DOHH2 (cell line): ENCODE results near the gene APOL3.
"Not testable (repeated sequence)": the region's sequence is repeated elsewhere in the genome, so short reads cannot be mapped to it uniquely, and the experiment has no call there.

Source experiments
- H3F3A ChIP-seq: fragments of 200-600 bp; sonication (generic), shearing (Covaris generic); 2 replicates; pipeline ENCODE4 v1.6.0; 2016; ENCODE audit warnings: antibody characterized with exemption, mild to moderate bottlenecking; ENCODE audit not compliant: control insufficient read depth, insufficient read depth
- H3K27ac ChIP-seq: fragments of 200-600 bp; sonication (generic); 2 replicates; pipeline ENCODE4 v1.5.1; 2014; ENCODE audit warnings: low read depth, mild to moderate bottlenecking, low read length, moderate library complexity
- H3K27me3 ChIP-seq: fragments of 200-600 bp; sonication (generic); 2 replicates; pipeline ENCODE4 v1.6.1; 2014; ENCODE audit warnings: mild to moderate bottlenecking, low read length, mixed read lengths; ENCODE audit not compliant: control insufficient read depth
- H3K36me3 ChIP-seq: fragments of 200-600 bp; sonication (generic); 2 replicates; pipeline ENCODE4 v1.6.1; 2014; ENCODE audit warnings: mild to moderate bottlenecking, low read length, moderate library complexity, mixed read lengths; ENCODE audit not compliant: control insufficient read depth
- H3K4me1 ChIP-seq: fragments of 200-600 bp; sonication (generic); 2 replicates; pipeline ENCODE4 v1.6.1; 2014; ENCODE audit warnings: mild to moderate bottlenecking, low read length, mixed read lengths; ENCODE audit not compliant: control insufficient read depth
- H3K4me2 ChIP-seq: fragments of 200-600 bp; sonication (generic); 2 replicates; pipeline ENCODE4 v1.6.0; 2014; ENCODE audit warnings: mild to moderate bottlenecking, low read length, moderate library complexity
- H3K4me3 ChIP-seq: fragments of 200-600 bp; sonication (generic); 2 replicates; pipeline ENCODE4 v1.5.1; 2014; ENCODE audit warnings: mild to moderate bottlenecking, low read length, mixed read lengths
- H3K79me2 ChIP-seq: fragments of 200-600 bp; sonication (generic); 2 replicates; pipeline ENCODE4 v1.6.1; 2014; ENCODE audit warnings: mild to moderate bottlenecking, low read length, mixed read lengths; ENCODE audit not compliant: control insufficient read depth
- H3K9me2 ChIP-seq: fragments of 200-600 bp; sonication (generic); replicated peaks from 2 replicates; pipeline ENCODE4 v1.6.1; 2014; ENCODE audit warnings: mild to moderate bottlenecking, low read length, mixed read lengths; ENCODE audit not compliant: control insufficient read depth
- H3K9me3 ChIP-seq: fragments of 200-600 bp; sonication (generic); 2 replicates; pipeline ENCODE4 v1.6.1; 2014; ENCODE audit warnings: antibody characterized with exemption, low read length, mixed read lengths; ENCODE audit not compliant: control insufficient read depth, insufficient read depth
- H4K20me1 ChIP-seq: fragments of 200-600 bp; sonication (generic); 2 replicates; pipeline ENCODE4 v1.6.0; 2014; ENCODE audit warnings: low read depth, mild to moderate bottlenecking, antibody characterized with exemption, low read length, moderate library complexity; ENCODE audit not compliant: control insufficient read depth, insufficient read depth
- EZH2phosphoT487 ChIP-seq: fragments of 200-600 bp; sonication (generic); IDR thresholded peaks from 2 replicates; pipeline ENCODE4 v1.6.1; 2017; ENCODE audit warnings: borderline replicate concordance, mild to moderate bottlenecking, antibody characterized with exemption, low read length, moderate library complexity, mixed read lengths
- TF ChIP-seq, protein P1 (sequence below): fragments of 200-600 bp; sonication (generic); IDR thresholded peaks from one replicate; pipeline ENCODE4 v1.5.1; 2014; ENCODE audit warnings: antibody characterized with exemption, mild to moderate bottlenecking, low read depth, low read length; ENCODE audit not compliant: poor library complexity, severe bottlenecking

Gene APOL3

DNA sequence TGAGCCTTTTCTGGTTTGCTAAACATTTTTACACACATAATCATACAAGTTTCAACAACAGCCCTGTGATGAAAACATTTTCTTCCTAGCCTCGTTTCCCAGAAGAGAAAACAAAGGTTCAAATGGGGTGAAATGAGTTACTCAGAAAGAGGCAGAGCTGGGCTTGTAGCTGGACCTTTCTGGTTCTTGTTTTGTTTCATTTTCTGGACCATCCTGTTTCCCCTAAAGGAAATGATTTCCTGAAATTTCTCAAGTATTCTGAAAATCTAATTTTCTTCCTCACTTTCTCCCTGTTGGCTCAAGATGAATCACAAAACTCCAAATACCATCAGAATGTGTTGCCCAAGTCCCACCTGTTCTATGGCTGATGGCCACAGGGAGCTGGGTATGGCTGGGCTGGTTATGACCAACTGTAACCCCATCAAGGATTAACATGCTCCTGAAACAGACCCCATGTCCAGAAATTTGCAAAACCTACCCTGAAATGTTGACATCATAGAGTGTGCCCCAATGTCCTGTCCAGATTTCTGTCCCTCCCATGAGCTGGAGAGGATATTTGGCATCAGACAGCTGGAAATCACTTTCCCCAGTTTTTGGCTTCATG lies 47.7 kb upstream of the APOL3 start:
- no peak overlapping the region for H3K27ac ChIP-seq
- H3K36me3 ChIP-seq = no peaks in the 10 kb centered on the region
- TF ChIP-seq EZH2phosphoT487 = no peak
- TF ChIP-seq, protein P1, sequence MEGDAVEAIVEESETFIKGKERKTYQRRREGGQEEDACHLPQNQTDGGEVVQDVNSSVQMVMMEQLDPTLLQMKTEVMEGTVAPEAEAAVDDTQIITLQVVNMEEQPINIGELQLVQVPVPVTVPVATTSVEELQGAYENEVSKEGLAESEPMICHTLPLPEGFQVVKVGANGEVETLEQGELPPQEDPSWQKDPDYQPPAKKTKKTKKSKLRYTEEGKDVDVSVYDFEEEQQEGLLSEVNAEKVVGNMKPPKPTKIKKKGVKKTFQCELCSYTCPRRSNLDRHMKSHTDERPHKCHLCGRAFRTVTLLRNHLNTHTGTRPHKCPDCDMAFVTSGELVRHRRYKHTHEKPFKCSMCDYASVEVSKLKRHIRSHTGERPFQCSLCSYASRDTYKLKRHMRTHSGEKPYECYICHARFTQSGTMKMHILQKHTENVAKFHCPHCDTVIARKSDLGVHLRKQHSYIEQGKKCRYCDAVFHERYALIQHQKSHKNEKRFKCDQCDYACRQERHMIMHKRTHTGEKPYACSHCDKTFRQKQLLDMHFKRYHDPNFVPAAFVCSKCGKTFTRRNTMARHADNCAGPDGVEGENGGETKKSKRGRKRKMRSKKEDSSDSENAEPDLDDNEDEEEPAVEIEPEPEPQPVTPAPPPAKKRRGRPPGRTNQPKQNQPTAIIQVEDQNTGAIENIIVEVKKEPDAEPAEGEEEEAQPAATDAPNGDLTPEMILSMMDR = no peak

GRCh38 chr22:36206255-36206654 lies 45.7 kb upstream of the APOL3 start:
- no peaks in the 10 kb centered on the region for H3K79me2 ChIP-seq
- H4K20me1 ChIP-seq = no peaks in the 10 kb centered on the region
- no peaks in the 10 kb centered on the region for H3F3A ChIP-seq
- H3K9me3 ChIP-seq = peaks cover 3% of the 10 kb centered on the region; the same call in 1 of the 2 replicates
- H3K27ac ChIP-seq = no peak overlapping the region
- H3K27me3 ChIP-seq = peaks cover 3% of the 10 kb centered on the region; the same call in 1 of the 2 replicates
- H3K4me2 ChIP-seq = no peak overlapping the region
- no peaks in the 10 kb centered on the region for H3K9me2 ChIP-seq
- H3K36me3 ChIP-seq = no peaks in the 10 kb centered on the region
- no peak overlapping the region for H3K4me3 ChIP-seq
- TF ChIP-seq, protein P1 = no peak
- no peak for TF ChIP-seq EZH2phosphoT487
- peaks cover 23% of the 10 kb centered on the region for H3K4me1 ChIP-seq

More for the DNA sequence above, 47.7 kb upstream of the APOL3 start:
- Histone ChIP-seq H3K79me2 (no peaks in the 10 kb centered on the region), H4K20me1 (no peaks in the 10 kb centered on the region), H3K4me1 (peaks cover 26% of the 10 kb centered on the region), H3K4me2 (no peak overlapping the region), H3F3A (no peaks in the 10 kb centered on the region), H3K9me3 (peaks cover 3% of the 10 kb centered on the region; the same call in 1 of the 2 replicates), H3K27me3 (peaks cover 6% of the 10 kb centered on the region; the same call in 1 of the 2 replicates), H3K9me2 (no peaks in the 10 kb centered on the region), H3K4me3 (no peak overlapping the region)

GRCh38 chr22:36205573-36205972 lies 45.0 kb upstream of the APOL3 start:
- H3K4me1 ChIP-seq = peaks cover 16% of the 10 kb centered on the region
- H3K9me2 ChIP-seq, H3K9me3 ChIP-seq, H3K36me3 ChIP-seq, H3K79me2 ChIP-seq, H3K4me3 ChIP-seq, H3K4me2 ChIP-seq, H4K20me1 ChIP-seq, H3K27ac ChIP-seq, H3K27me3 ChIP-seq, H3F3A ChIP-seq: not testable (repeated sequence)

DNA sequence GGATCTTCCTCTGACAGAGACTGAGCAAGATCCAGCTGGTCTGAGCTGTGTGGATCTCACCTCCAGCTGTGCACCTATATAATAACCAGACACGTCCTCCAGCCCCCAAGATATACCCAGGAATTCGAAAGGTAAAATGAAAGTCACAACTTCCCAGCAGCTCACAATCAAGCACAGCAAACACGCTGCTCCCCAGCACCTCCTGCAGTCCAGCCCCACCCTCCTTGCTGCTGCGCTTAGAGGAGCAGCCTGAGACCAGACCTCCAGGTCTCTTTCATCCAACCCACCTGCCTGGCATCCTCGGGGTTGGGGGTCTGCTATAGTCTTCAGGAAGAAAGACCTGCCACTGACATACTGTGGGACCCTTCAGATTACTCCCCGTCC lies 44.1 kb upstream of the APOL3 start:
- Histone ChIP-seq H3K4me2 (no peak overlapping the region), H3K27me3 (no peaks in the 10 kb centered on the region), H3K4me1 (peaks cover 16% of the 10 kb centered on the region), H3K9me2 (no peaks in the 10 kb centered on the region), H3K27ac (no peak overlapping the region), H4K20me1 (no peaks in the 10 kb centered on the region), H3K9me3 (0 out of 2 replicates have a peak, but pooled peaks cover 3% of the 10 kb centered on the region), H3K4me3 (no peak overlapping the region), H3K36me3 (no peaks in the 10 kb centered on the region), H3F3A (no peaks in the 10 kb centered on the region), H3K79me2 (no peaks in the 10 kb centered on the region)
- no peak for TF ChIP-seq EZH2phosphoT487
- TF ChIP-seq, protein P1 = no peak
